ENCODE measurements around the gene DLG2. TPM values are rescaled to one million over a fixed set of nuclear protein-coding genes. Genes with fewer than 3 reads are reported as not detected.
A peak's percentile ranks its signal among the peaks of the same experiment; 100 is the strongest.

The DLG2 gene
- total RNA-seq, 1 donor from 2014 or later = 2.1 TPM

DNA sequence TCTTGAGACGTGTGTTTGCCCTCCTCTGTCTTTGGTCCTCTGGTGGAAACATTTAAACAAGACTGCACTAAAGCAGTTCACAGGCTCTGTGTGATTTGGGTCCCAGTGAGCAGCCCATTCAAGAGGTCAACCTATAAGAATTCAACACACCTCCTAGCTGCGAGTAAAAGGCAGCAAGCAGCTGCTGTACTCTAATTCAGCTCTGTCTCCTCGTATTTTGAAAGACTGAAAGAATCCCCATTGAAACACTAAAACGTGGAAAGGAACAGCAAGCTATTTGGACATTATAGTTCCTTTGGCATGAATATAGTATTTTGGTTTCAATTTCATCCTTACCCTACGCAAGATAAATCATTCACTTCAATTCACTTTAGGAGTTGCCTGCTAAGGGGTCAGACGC lies 1046.7 kb downstream of the DLG2 start:
- DNase-seq (ENCODE audit: low read depth, low spot score) = no peak
- Mint-ChIP-seq H3K27ac (ENCODE audit: unreplicated experiment) (no peak overlapping the region), H3K9me3 (peaks cover 2% of the 10 kb centered on the region), H3K27me3 (ENCODE audit: low read depth) (peaks cover 3% of the 10 kb centered on the region), H3K4me3 (no peak overlapping the region), H3K4me1 (peaks cover 3% of the 10 kb centered on the region), H3K36me3 (ENCODE audit: low read depth) (no peaks in the 10 kb centered on the region)
- TF ChIP-seq, protein P1, sequence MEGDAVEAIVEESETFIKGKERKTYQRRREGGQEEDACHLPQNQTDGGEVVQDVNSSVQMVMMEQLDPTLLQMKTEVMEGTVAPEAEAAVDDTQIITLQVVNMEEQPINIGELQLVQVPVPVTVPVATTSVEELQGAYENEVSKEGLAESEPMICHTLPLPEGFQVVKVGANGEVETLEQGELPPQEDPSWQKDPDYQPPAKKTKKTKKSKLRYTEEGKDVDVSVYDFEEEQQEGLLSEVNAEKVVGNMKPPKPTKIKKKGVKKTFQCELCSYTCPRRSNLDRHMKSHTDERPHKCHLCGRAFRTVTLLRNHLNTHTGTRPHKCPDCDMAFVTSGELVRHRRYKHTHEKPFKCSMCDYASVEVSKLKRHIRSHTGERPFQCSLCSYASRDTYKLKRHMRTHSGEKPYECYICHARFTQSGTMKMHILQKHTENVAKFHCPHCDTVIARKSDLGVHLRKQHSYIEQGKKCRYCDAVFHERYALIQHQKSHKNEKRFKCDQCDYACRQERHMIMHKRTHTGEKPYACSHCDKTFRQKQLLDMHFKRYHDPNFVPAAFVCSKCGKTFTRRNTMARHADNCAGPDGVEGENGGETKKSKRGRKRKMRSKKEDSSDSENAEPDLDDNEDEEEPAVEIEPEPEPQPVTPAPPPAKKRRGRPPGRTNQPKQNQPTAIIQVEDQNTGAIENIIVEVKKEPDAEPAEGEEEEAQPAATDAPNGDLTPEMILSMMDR (conservative IDR thresholded peaks at IDR 0.05) = no peak

DNA sequence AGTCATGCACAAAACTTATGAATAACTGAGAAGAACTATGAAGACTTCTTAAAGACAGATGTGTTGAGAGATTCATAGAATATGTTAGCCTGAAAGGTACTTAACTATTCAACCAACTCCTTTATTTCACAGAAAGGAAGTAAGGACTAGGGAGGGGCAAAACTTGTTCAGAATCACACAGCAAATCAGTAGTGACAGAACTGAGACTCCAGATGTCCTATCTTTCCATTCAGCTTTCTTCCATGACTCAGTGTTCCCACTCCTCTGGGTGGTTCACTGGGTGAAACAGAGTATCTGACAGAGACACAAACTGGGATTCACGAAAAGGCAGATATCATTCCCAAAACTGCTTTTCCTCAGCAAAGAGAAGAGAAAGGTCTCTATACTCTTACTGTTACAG lies 1053.3 kb downstream of the DLG2 start:
- DNase-seq (ENCODE audit: low read depth, low spot score) = no peak
- TF ChIP-seq, protein P1 (conservative IDR thresholded peaks at IDR 0.05) = no peak
- Mint-ChIP-seq H3K4me1 (no peaks in the 10 kb centered on the region), H3K27me3 (ENCODE audit: low read depth) (peaks cover 11% of the 10 kb centered on the region), H3K9me3 (peaks cover 2% of the 10 kb centered on the region), H3K36me3 (ENCODE audit: low read depth) (no peaks in the 10 kb centered on the region), H3K27ac (ENCODE audit: unreplicated experiment) (no peak overlapping the region), H3K4me3 (no peak overlapping the region)

DNA sequence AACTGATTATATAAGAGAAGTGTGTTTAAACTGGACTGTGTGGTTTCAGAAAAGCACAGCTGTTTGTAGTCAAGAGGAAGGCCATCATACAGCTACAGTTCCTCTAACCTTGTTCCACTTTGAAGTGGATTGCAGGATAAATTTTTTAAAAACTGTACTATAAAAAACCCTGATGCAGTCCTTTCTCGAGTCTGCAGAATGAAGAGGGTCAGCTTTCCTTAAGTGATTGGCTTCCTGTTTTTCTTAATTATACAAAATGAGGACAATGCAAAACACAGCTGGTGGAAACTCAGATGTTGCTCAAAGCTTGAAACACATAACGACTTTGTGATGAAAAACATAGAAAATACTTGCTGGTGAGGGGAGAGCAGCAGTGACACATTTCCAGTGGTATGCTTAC lies 1060.5 kb downstream of the DLG2 start:
- Mint-ChIP-seq H3K27ac (ENCODE audit: unreplicated experiment) (no peak overlapping the region), H3K36me3 (ENCODE audit: low read depth) (no peaks in the 10 kb centered on the region), H3K4me1 (no peaks in the 10 kb centered on the region), H3K27me3 (ENCODE audit: low read depth) (peaks cover 4% of the 10 kb centered on the region), H3K4me3 (no peak overlapping the region), H3K9me3 (no peaks in the 10 kb centered on the region)
- no peak for DNase-seq (ENCODE audit: low read depth, low spot score)
- TF ChIP-seq, protein P1 (conservative IDR thresholded peaks at IDR 0.05) = no peak

DNA sequence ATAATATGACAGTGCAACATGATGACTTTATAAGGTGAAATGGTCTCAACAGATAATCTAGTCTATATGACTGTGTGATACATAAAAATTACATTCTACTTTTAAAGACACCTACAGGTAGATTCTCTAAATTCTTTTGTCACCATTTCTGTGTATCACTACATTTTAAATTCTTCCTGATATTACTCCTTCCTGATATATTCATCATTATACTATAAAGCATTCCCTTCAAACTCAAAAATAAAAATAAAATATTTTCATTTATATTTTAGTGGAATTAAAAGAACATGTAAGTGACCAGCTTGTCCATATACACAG lies 1062.3 kb downstream of the DLG2 start:
- Mint-ChIP-seq H3K4me3 (no peak overlapping the region), H3K27ac (ENCODE audit: unreplicated experiment) (no peak overlapping the region), H3K9me3 (no peaks in the 10 kb centered on the region), H3K36me3 (ENCODE audit: low read depth) (no peaks in the 10 kb centered on the region), H3K27me3 (ENCODE audit: low read depth) (peaks cover 15% of the 10 kb centered on the region), H3K4me1 (no peaks in the 10 kb centered on the region)
- DNase-seq (ENCODE audit: low read depth, low spot score) = no peak
- TF ChIP-seq, protein P1 (conservative IDR thresholded peaks at IDR 0.05) = peak; percentile 3

DNA sequence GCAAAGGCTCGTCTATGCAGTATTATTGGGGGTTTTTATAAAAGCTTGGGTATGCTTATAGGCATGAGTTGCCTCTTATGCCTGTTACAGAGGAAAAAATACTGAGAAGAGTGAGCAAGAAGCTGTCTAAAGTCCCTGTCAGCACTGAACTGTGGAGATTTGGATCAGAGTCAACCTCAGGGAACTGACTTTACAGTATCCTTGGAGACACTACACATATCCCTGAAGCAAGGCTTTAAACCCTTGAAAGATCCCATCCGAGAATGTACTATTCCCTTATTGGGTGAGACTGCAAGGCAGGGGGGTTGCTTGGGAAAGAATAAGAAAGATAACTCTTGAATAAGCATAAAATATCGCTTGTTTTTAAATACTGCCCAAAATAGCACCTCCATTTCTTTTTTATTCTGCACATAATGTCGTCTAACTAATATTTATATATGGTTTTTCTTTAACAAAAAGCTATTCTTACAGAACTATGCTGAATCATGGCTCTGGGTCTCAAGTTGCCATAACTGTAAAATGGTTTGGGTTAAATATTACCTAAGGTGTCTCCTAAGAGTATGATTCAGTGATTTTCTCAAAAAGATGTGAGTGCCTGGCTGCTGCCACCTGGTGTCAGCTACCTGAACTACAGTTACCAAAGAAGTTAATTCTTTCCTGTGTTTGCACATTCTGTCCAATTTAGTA lies 1062.8 kb downstream of the DLG2 start:
- TF ChIP-seq, protein P1 (conservative IDR thresholded peaks at IDR 0.05) = peak; percentile 91
- Mint-ChIP-seq H3K4me1 (no peaks in the 10 kb centered on the region), H3K36me3 (ENCODE audit: low read depth) (no peaks in the 10 kb centered on the region), H3K9me3 (no peaks in the 10 kb centered on the region), H3K27ac (ENCODE audit: unreplicated experiment) (no peak overlapping the region), H3K27me3 (ENCODE audit: low read depth) (peaks cover 15% of the 10 kb centered on the region), H3K4me3 (no peak overlapping the region)
- peak; percentile 46 for DNase-seq (ENCODE audit: low read depth, low spot score)
